Liver (tissue), 9 donors: ENCODE data around the gene ZBTB17. TPM values are rescaled to one million over a fixed set of nuclear protein-coding genes. Genes with fewer than 3 reads are reported as not detected.

Experiments
- DNase-seq: peaks from one replicate; pipeline ENCODE4 v3.0.0-alpha.2; 2017; ENCODE audit warnings: low spot score
- H3K27ac ChIP-seq, 2 donors: one replicate each; pipeline ENCODE4 v1.7.0; 2013; ENCODE audit warnings: inconsistent platforms in 2 of 2, low read length in 2 of 2, control low read depth in 1 of 2, low read depth in 1 of 2, mild to moderate bottlenecking in 1 of 2
- H3K27me3 ChIP-seq, 4 donors: one replicate each; pipeline versions ENCODE4 v1.6.1 to v1.7.0; 2013; ENCODE audit warnings: low read length in 3 of 4, inconsistent platforms in 1 of 4, mild to moderate bottlenecking in 1 of 4, moderate library complexity in 1 of 4; ENCODE audit not compliant: control insufficient read depth in 4 of 4, insufficient read depth in 4 of 4
- H3K36me3 ChIP-seq, 4 donors: one replicate each; pipeline versions ENCODE4 v1.6.1 to v1.7.0; 2013; ENCODE audit warnings: low read length in 3 of 4, mild to moderate bottlenecking in 3 of 4, low read depth in 1 of 4, moderate library complexity in 1 of 4; ENCODE audit not compliant: control insufficient read depth in 4 of 4, insufficient read depth in 3 of 4
- H3K4me1 ChIP-seq, 4 donors: one replicate each; pipeline versions ENCODE4 v1.6.1 to v1.7.0; 2013; ENCODE audit warnings: low read length in 3 of 4, mild to moderate bottlenecking in 3 of 4, moderate library complexity in 1 of 4; ENCODE audit not compliant: control insufficient read depth in 4 of 4, insufficient read depth in 4 of 4
- H3K4me3 ChIP-seq, 3 donors: one replicate each; pipeline versions ENCODE4 v1.6.1 to v1.7.0; 2013; ENCODE audit warnings: low read length in 3 of 3, control low read depth in 1 of 3, low read depth in 1 of 3, mild to moderate bottlenecking in 1 of 3
- H3K9ac ChIP-seq, 2 donors: one replicate each; pipeline ENCODE4 v1.7.0; 2013; ENCODE audit warnings: low read length in 2 of 2, mild to moderate bottlenecking in 2 of 2, moderate library complexity in 2 of 2, control low read depth in 1 of 2, low read depth in 1 of 2
- H3K9me3 ChIP-seq, 4 donors: one replicate each; pipeline versions ENCODE4 v1.6.1 to v1.7.0; 2013; ENCODE audit warnings: low read length in 3 of 4; ENCODE audit not compliant: control insufficient read depth in 4 of 4
- ATF3 ChIP-seq: IDR thresholded peaks from 2 replicates; pipeline ENCODE4 v1.6.1; 2016; ENCODE audit warnings: antibody characterized with exemption
- EGR1 ChIP-seq, 2 donors: IDR thresholded peaks; 2 replicates each; pipeline ENCODE4 v1.6.1; 2016 to 2018; ENCODE audit warnings: antibody characterized with exemption in 2 of 2, low read depth in 2 of 2
- FOXA1 ChIP-seq: IDR thresholded peaks from 2 replicates; pipeline ENCODE4 v1.6.1; 2016; ENCODE audit warnings: antibody characterized with exemption
- FOXA2 ChIP-seq: IDR thresholded peaks from 2 replicates; pipeline ENCODE4 v1.6.1; 2016; ENCODE audit warnings: antibody characterized with exemption
- GABPA ChIP-seq, 2 donors: IDR thresholded peaks in 1 of 2; conservative IDR thresholded peaks in 1 of 2; 2 replicates each; pipeline ENCODE4 v1.6.1; 2016; ENCODE audit warnings: antibody characterized with exemption in 2 of 2, mild to moderate bottlenecking in 1 of 2, moderate library complexity in 1 of 2
- HNF4A ChIP-seq, 2 donors: conservative IDR thresholded peaks; 2 replicates each; pipeline ENCODE4 v1.6.1; 2016; ENCODE audit warnings: antibody characterized with exemption in 2 of 2, mild to moderate bottlenecking in 2 of 2
- HNF4G ChIP-seq: IDR thresholded peaks from 2 replicates; pipeline ENCODE4 v1.6.1; 2016; ENCODE audit warnings: antibody characterized with exemption
- JUND ChIP-seq, 2 donors: IDR thresholded peaks; 2 replicates each; pipeline ENCODE4 v1.6.1; 2016; ENCODE audit warnings: antibody characterized with exemption in 2 of 2
- MAX ChIP-seq: IDR thresholded peaks from 2 replicates; pipeline ENCODE4 v1.6.1; 2016; ENCODE audit warnings: antibody characterized with exemption
- NR2F2 ChIP-seq: IDR thresholded peaks from 2 replicates; pipeline ENCODE4 v1.6.1; 2016; ENCODE audit warnings: antibody characterized with exemption
- RAD21 ChIP-seq, 2 donors: IDR thresholded peaks; 2 replicates each; pipeline ENCODE4 v1.6.1; 2016; ENCODE audit warnings: antibody characterized with exemption in 2 of 2, mild to moderate bottlenecking in 2 of 2
- REST ChIP-seq: IDR thresholded peaks from 2 replicates; pipeline ENCODE4 v1.6.1; 2016; ENCODE audit warnings: antibody characterized with exemption, mild to moderate bottlenecking
- RXRA ChIP-seq, 2 donors: IDR thresholded peaks; 2 replicates each; pipeline ENCODE4 v1.6.1; 2017 to 2018; ENCODE audit warnings: antibody characterized with exemption in 2 of 2, mild to moderate bottlenecking in 1 of 2
- SP1 ChIP-seq: IDR thresholded peaks from 2 replicates; pipeline ENCODE4 v1.6.1; 2018; ENCODE audit warnings: antibody characterized with exemption, mild to moderate bottlenecking
- TAF1 ChIP-seq: conservative IDR thresholded peaks from 2 replicates; pipeline ENCODE4 v1.6.1; 2016; ENCODE audit warnings: antibody characterized with exemption, mild to moderate bottlenecking
- YY1 ChIP-seq: IDR thresholded peaks from 2 replicates; pipeline ENCODE4 v1.6.1; 2016; ENCODE audit warnings: antibody characterized with exemption, mild to moderate bottlenecking
- ZBTB33 ChIP-seq: IDR thresholded peaks from 2 replicates; pipeline ENCODE4 v1.6.1; 2016; ENCODE audit warnings: antibody characterized with exemption
- WGBS: extraction: QIAGEN DNeasy Blood & Tissue Kit; methylation state at CpG from one replicate; pipeline ENCODE4 v1.1.7; 2013; 5-methylcytosine and 5-hydroxymethylcytosine counted together
- polyA plus RNA-seq, 2 donors: library from polyadenylated mRNA; stranded (reverse) in 1 of 2; unstranded in 1 of 2; fragments of 200-250 nt in 1 of 2; fragments of >200 nt in 1 of 2; fragmentation: Nextera tagmentation in 1 of 2; extraction: Ambion mirVana in 1 of 2; gene quantifications; one replicate each; pipeline versions ENCODE4 v1.2.1 to v1.2.3, GENCODE V29; 2013 to 2015
- total RNA-seq, 2 donors: library from RNA; depleted of rRNA; stranded (reverse); fragments of >200 nt; gene quantifications; one replicate each; pipeline ENCODE4 v1.2.3, GENCODE V29; 2014
- donor health status: healthy.
- donor health status: healthy.
- donor health status: healthy.
- donor health status: healthy.
- donor health status: healthy.

The ZBTB17 gene
- total and polyA plus RNA-seq, 4 donors: 8.9 to 15.1 (median 9.9) TPM

GRCh38 chr1:15963363-15963967 is 12.4 kb downstream of the ZBTB17 start:
- H3K4me3 ChIP-seq: no peak overlapping the region
- peaks cover 0 to 3% (median 0%) of the 10 kb centered on the region in 4 donors for H3K4me1 ChIP-seq
- no peak overlapping the region for H3K27ac ChIP-seq

GRCh38 chr1:15962671-15963362 is 13.1 kb downstream of the ZBTB17 start:
- Histone ChIP-seq H3K4me1 (peaks cover 0 to 3% (median 0%) of the 10 kb centered on the region in 4 donors), H3K9ac (no peak overlapping the region), H3K4me3 (no peak overlapping the region), H3K9me3 (no peaks in the 10 kb centered on the region), H3K27me3 (no peaks in the 10 kb centered on the region), H3K36me3 (peaks cover 0 to 3% (median under 1%) of the 10 kb centered on the region in 4 donors), H3K27ac (no peak overlapping the region)
- TF ChIP-seq REST: no peak
- no peak for TF ChIP-seq HNF4A (conservative IDR thresholded peaks at IDR 0.05)
- TF ChIP-seq RXRA (IDR thresholded peaks at IDR 0.05): no peak
- no peak for TF ChIP-seq HNF4G
- TF ChIP-seq EGR1 (IDR thresholded peaks at IDR 0.05; ENCODE audit: low read depth in 2 of 2): no peak
- no peak for TF ChIP-seq GABPA (IDR thresholded peaks at IDR 0.05 in 1 of 2, conservative IDR thresholded peaks at IDR 0.05 in 1 of 2)
- no peak for TF ChIP-seq TAF1
- no peak for TF ChIP-seq SP1
- TF ChIP-seq NR2F2: no peak
- TF ChIP-seq ZBTB33: no peak
- TF ChIP-seq JUND (IDR thresholded peaks at IDR 0.05): no peak
- TF ChIP-seq FOXA2: no peak
- TF ChIP-seq MAX: no peak
- TF ChIP-seq RAD21 (IDR thresholded peaks at IDR 0.05): no peak
- no peak for TF ChIP-seq YY1
- no peak for TF ChIP-seq FOXA1
- TF ChIP-seq ATF3: no peak
- DNase-seq: no peak
- 96% methylated on average over 8 of the region's 8 CpGs for WGBS

More at GRCh38 chr1:15963363-15963967, 12.4 kb downstream of the ZBTB17 start:
- Histone ChIP-seq H3K27me3 (no peaks in the 10 kb centered on the region), H3K9ac (no peak overlapping the region), H3K36me3 (peaks cover 0 to 3% (median under 1%) of the 10 kb centered on the region in 4 donors), H3K9me3 (no peaks in the 10 kb centered on the region)
- TF ChIP-seq RXRA (IDR thresholded peaks at IDR 0.05) (no peak), ATF3 (no peak)
- no peak for DNase-seq
